VCaP (cell line): ENCODE measurements around the gene SULT4A1.

Source experiments
- H3K27ac ChIP-seq: fragments of 450-650 bp; 2 replicates; pipeline ENCODE4 v1.5.1; 2017
- CTCF ChIP-seq: fragments of 450-650 bp; conservative IDR thresholded peaks from 2 replicates; pipeline ENCODE4 v1.5.1; 2017; ENCODE audit warnings: mild to moderate bottlenecking, moderate library complexity

SULT4A1 gene

GRCh38 chr22:43828998-43829782, 33.1 kb downstream of the SULT4A1 start:
- no peak overlapping the region for H3K27ac ChIP-seq
- TF ChIP-seq CTCF = no peak

GRCh38 chr22:43828725-43828997, 33.7 kb downstream of the SULT4A1 start:
- no peak for TF ChIP-seq CTCF
- H3K27ac ChIP-seq = no peak overlapping the region

- H3K27ac ChIP-seq = no peak overlapping the region
- no peak for TF ChIP-seq CTCF
Measured at GRCh38 chr22:43827926-43828724, 34.2 kb downstream of the SULT4A1 start.

GRCh38 chr22:43827003-43827735, 35.1 kb downstream of the SULT4A1 start:
- no peak for TF ChIP-seq CTCF
- H3K27ac ChIP-seq = peak overlapping the region; percentile 37; the same call in 1 of the 2 replicates

GRCh38 chr22:43826142-43827002, 35.9 kb downstream of the SULT4A1 start:
- peak; percentile 74 for TF ChIP-seq CTCF
- H3K27ac ChIP-seq = peak overlapping the region; percentile 37; the same call in 1 of the 2 replicates

GRCh38 chr22:43825651-43826050, 36.7 kb downstream of the SULT4A1 start:
- no peak overlapping the region for H3K27ac ChIP-seq

More at GRCh38 chr22:43825651-43826050, 36.7 kb downstream of the SULT4A1 start:
- TF ChIP-seq CTCF = no peak
